Heart left ventricle (tissue), 16 donors: Measurements from ENCODE around the gene PSMA6. TPM values are rescaled to one million over a fixed set of nuclear protein-coding genes. Genes with fewer than 3 reads are reported as not detected.

ENCODE experiments used
- ATAC-seq, 4 donors: fragments of 200-7000 bp; cut with Tn5 transposase; one replicate each; pipeline ENCODE4 v1.9.1; 2020 to 2022; ENCODE audit warnings: moderate library complexity in 4 of 4, mild to moderate bottlenecking in 3 of 4, moderate number of reproducible peaks in 1 of 4
- DNase-seq, 5 donors: peaks; one replicate each; pipeline ENCODE4 v3.0.0-alpha.2; 2020
- H3K27ac ChIP-seq, 12 donors: fragments of 200-600 bp; sonication (generic) in 4 of 12; one replicate each; pipeline versions ENCODE4 v1.5.0 to v1.8.0; 2016 to 2022; ENCODE audit warnings: mild to moderate bottlenecking in 2 of 12
- H3K27me3 ChIP-seq, 9 donors: fragments of 200-600 bp; sonication (generic) in 2 of 9; one replicate each; pipeline versions ENCODE4 v1.5.1 to v1.8.0; 2016 to 2022; ENCODE audit warnings: mild to moderate bottlenecking in 3 of 9
- H3K36me3 ChIP-seq, 9 donors: fragments of 200-600 bp; sonication (generic) in 2 of 9; one replicate each; pipeline versions ENCODE4 v1.5.0 to v1.8.0; 2018 to 2022; ENCODE audit warnings: mild to moderate bottlenecking in 2 of 9
- H3K4me1 ChIP-seq, 12 donors: fragments of 200-600 bp; sonication (generic) in 4 of 12; one replicate each; pipeline versions ENCODE4 v1.5.0 to v1.8.0; 2016 to 2022; ENCODE audit warnings: mild to moderate bottlenecking in 3 of 12
- H3K4me3 ChIP-seq, 12 donors: fragments of 200-600 bp; sonication (generic) in 4 of 12; one replicate each; pipeline versions ENCODE4 v1.5.0 to v1.8.0; 2017 to 2022; ENCODE audit warnings: mild to moderate bottlenecking in 9 of 12, moderate library complexity in 4 of 12
- H3K9me3 ChIP-seq, 12 donors: fragments of 200-600 bp; sonication (generic) in 4 of 12; one replicate each; pipeline versions ENCODE4 v1.5.0 to v1.8.0; 2016 to 2022; ENCODE audit warnings: mild to moderate bottlenecking in 1 of 12
- POLR2A ChIP-seq, 2 donors: fragments of 450-650 bp; IDR thresholded peaks; one replicate each; pipeline ENCODE4 v1.6.1; 2017; ENCODE audit warnings: antibody characterized with exemption in 2 of 2, mild to moderate bottlenecking in 2 of 2, moderate library complexity in 2 of 2
- WGBS, 4 donors: extraction: QIAGEN DNeasy Blood & Tissue Kit in 2 of 4; methylation state at CpG; one replicate each; pipeline versions ENCODE4 v1.1.5 to v1.1.7; 2013 to 2018; 5-methylcytosine and 5-hydroxymethylcytosine counted together
- intact Hi-C, 10 donors: fragments of 100-400 bp; cut with DNase I; formaldehyde crosslinking; loops; one replicate each; pipeline versions ENCODE4 v1.11.1 to v1.14.2; 2022
- polyA plus RNA-seq, 2 donors: library from polyadenylated mRNA; stranded (reverse); fragments of 200-250 nt; gene quantifications; one replicate each; pipeline ENCODE4 v1.2.3, GENCODE V29; 2013
- total RNA-seq, 9 donors: library from RNA; depleted of rRNA in 2 of 9; stranded (reverse); fragments of >200 nt in 2 of 9; fragmentation: NEBNext Ultra II Directional in 3 of 9; extraction: Animal tissue kit (Norgen Biotek cat#: 25700) in 3 of 9; gene quantifications; one replicate each; pipeline versions ENCODE4 v1.1.0 to v1.2.4, GENCODE V29; 2016 to 2023
- TF ChIP-seq, protein P1 (sequence below), 12 donors: fragments of 200-600 bp; sonication (generic) in 4 of 12; IDR thresholded peaks; one replicate each; pipeline versions ENCODE4 v1.5.0 to v1.8.0; 2018 to 2022; ENCODE audit warnings: antibody characterized with exemption in 12 of 12, mild to moderate bottlenecking in 5 of 12
- donor health status: ischemic (EF 13 %, LVEDD 7.1; RV severe dilation, severe dysfunction).
- donor health status: healthy with polysubstance abuse.
- donor health status: DM: no; HTN: yes; CAD: no.
- donor health status: DM: no; HTN: no; CAD: no.
- donor health status: ischemic (EF 25% LVEDD 6.9; RV normal size, moderate dysfunction).
- donor health status: ischemic (EF 25% LVEDD 5.7; RV mildly dilated, moderate dysfunction).
- donor health status: healthy.
- donor health status: DM: yes; HTN: yes; CAD: no.
- donor health status: ischemic (EF 35%, LVEDD 5.7; RV mildly dilated, moderate dysfunction).
- donor health status: nonischemic (EF 11% LVEDD 7.7; RV severe dilation, severe dysfunction).
- donor health status: DM: yes; HTN: yes; CAD: no.
- donor health status: PGD.
- donor health status: ischemic (EF 29% LVEDD 5.4; RV normal size, mild dysfunction).
- donor health status: nonischemic (EF 23%, LVEDD 6.1; RV moderate dilation, normal function).

PSMA6 gene
- total and polyA plus RNA-seq, 11 donors = 123 to 293 (median 176) TPM

DNA sequence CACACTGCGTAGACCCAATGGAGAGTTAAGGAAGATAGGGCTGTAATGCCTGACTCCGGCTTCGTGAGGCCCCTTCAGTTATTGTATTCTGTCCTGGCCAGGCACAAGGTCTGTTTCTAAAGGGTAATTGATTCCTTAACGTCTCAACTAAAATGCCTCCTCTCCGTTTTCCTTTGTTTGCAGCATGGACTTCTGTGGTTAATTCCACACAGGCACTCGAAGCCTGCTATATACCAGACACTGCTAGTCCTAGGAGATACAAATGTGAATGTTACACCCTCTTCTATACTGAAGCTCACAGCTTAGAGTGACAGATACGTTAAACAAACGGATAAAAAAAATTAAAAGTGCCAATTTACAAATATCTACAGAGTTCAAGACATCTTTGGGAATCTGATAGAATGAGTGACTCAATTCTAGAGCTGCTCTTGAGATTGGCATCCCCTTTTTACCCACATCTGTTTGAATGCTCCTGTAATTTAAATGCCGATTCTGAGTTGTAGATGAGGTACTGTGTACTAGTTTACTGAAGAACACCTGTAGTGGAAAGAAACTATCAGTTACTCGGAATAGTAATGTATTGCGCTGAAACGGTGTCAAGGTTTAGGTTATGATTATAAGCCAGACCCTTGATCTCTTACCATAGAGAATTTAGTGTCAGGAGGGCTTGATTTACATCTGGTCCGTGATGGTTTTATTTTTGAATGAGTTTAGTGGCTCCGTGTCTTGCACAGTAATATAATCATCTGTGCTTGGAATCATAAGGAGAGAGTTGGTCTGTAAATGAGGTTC, 784 bp downstream of the PSMA6 start:
- Histone ChIP-seq H3K27ac (peak overlapping the region; percentile 60 to 96 (median 90)), H3K9me3 (no peaks in the 10 kb centered on the region), H3K4me1 (peaks cover 0 to 60% (median 37%) of the 10 kb centered on the region in 12 donors), H3K36me3 (peaks cover 0 to 12% (median 0%) of the 10 kb centered on the region in 9 donors), H3K4me3 (peak overlapping the region; percentile 69 to 97 (median 88)), H3K27me3 (no peaks in the 10 kb centered on the region)
- DNase-seq (no peak), ATAC-seq (peak in 1 of 4 donors; percentile 8)
- WGBS, 4 donors = 5 to 8% (median 7%) methylated on average over 14 of the region's 14 CpGs
- TF ChIP-seq, protein P1, sequence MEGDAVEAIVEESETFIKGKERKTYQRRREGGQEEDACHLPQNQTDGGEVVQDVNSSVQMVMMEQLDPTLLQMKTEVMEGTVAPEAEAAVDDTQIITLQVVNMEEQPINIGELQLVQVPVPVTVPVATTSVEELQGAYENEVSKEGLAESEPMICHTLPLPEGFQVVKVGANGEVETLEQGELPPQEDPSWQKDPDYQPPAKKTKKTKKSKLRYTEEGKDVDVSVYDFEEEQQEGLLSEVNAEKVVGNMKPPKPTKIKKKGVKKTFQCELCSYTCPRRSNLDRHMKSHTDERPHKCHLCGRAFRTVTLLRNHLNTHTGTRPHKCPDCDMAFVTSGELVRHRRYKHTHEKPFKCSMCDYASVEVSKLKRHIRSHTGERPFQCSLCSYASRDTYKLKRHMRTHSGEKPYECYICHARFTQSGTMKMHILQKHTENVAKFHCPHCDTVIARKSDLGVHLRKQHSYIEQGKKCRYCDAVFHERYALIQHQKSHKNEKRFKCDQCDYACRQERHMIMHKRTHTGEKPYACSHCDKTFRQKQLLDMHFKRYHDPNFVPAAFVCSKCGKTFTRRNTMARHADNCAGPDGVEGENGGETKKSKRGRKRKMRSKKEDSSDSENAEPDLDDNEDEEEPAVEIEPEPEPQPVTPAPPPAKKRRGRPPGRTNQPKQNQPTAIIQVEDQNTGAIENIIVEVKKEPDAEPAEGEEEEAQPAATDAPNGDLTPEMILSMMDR (IDR thresholded peaks at IDR 0.05) = no peak
- TF ChIP-seq POLR2A (IDR thresholded peaks at IDR 0.05) = no peak
- intact Hi-C loops = loop anchor here (1.0 to 5.0 kb wide), 8 partner anchors 44 to 114 kb away; partner anchors contain the start of gene NFKBIA (in 6 of the 10)

DNA sequence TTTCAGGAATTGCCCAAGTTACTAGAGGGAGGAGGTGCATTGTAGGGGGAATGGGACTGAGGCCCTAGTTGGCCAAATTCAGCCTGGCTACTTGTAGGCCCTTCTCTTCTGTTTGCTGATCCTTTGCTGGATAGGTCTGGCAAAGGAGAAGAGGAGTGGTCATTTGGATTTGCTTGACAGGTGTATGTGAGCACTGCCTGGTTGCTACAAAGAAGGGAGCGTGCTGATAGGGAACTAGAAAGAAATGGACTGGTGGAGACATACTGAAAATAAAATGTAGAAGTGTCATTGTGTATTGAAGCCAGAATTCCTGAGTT, 3.6 kb downstream of the PSMA6 start:
- TF ChIP-seq, protein P1 (IDR thresholded peaks at IDR 0.05) = no peak
- no peak for TF ChIP-seq POLR2A (IDR thresholded peaks at IDR 0.05)
- DNase-seq (no peak), ATAC-seq (no peak)
- intact Hi-C loops = no loop called here
- Histone ChIP-seq H3K27me3 (no peaks in the 10 kb centered on the region), H3K36me3 (peaks cover 0 to 12% (median 0%) of the 10 kb centered on the region in 9 donors), H3K27ac (peak overlapping the region in 1 of 12 donors; percentile 13), H3K4me3 (peak overlapping the region in 1 of 12 donors; percentile 89), H3K4me1 (peaks cover 7 to 82% (median 43%) of the 10 kb centered on the region in 12 donors), H3K9me3 (no peaks in the 10 kb centered on the region)
- 88 to 94% (median 93%) methylated on average over 1 of the region's 1 CpG for WGBS, 4 donors

DNA sequence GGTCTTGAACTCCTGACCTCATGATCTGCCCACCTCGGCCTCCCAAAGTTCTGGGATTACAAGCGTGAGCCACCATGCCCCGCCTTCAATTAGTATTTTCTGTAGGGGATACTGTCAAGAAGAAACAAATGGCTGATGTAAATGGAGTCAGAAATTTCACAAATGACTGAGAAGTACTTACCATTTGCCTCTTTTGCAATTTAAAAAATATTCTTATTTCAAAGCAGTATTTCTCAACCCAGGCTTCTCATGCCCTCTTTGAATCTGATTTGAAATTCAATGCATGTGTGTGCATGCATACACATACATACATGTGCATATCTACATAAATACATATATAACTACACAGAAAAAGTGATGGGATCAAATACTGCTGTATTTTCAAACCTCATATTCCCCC, 4.4 kb downstream of the PSMA6 start:
- WGBS, 4 donors = 85 to 87% (median 86%) methylated on average over 3 of the region's 3 CpGs
- H3K4me1 ChIP-seq = peaks cover 13 to 90% (median 49%) of the 10 kb centered on the region in 12 donors
- H3K27me3 ChIP-seq = no peaks in the 10 kb centered on the region
- ATAC-seq = no peak
- TF ChIP-seq, protein P1 (IDR thresholded peaks at IDR 0.05) = no peak
- no peak for TF ChIP-seq POLR2A (IDR thresholded peaks at IDR 0.05)
- H3K4me3 ChIP-seq = no peak overlapping the region
- H3K9me3 ChIP-seq = no peaks in the 10 kb centered on the region
- intact Hi-C loops = no loop called here
- H3K36me3 ChIP-seq = peaks cover 0 to 12% (median 0%) of the 10 kb centered on the region in 9 donors
- DNase-seq = no peak
- peak overlapping the region in 1 of 12 donors; percentile 13 for H3K27ac ChIP-seq

DNA sequence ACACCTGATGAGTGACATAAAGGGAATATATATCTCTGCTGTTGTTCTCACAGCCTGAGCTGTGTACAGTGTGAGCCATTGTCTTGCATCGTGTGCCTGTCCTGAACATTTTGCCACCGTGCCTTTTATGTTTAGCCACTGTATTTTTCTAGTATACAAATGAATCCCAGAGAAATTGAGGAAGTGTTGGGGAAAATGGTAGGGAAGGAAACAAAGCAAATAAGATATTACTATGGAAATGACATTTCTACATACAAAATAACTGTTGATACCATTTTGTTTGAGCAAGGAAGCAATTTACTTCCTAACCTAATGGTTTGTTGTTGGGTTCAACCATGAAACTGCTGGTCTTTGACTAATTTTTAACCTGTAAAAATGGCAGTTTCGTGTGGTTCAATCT, 5.5 kb downstream of the PSMA6 start:
- Histone ChIP-seq H3K27ac (peak overlapping the region in 1 of 12 donors; percentile 47), H3K27me3 (no peaks in the 10 kb centered on the region), H3K4me3 (no peak overlapping the region), H3K36me3 (peaks cover 0 to 12% (median 0%) of the 10 kb centered on the region in 9 donors), H3K9me3 (no peaks in the 10 kb centered on the region), H3K4me1 (peaks cover 13 to 100% (median 53%) of the 10 kb centered on the region in 12 donors)
- TF ChIP-seq POLR2A (IDR thresholded peaks at IDR 0.05) = no peak
- TF ChIP-seq, protein P1 (IDR thresholded peaks at IDR 0.05) = no peak
- 87 to 92% (median 90%) methylated on average over 3 of the region's 3 CpGs for WGBS, 4 donors
- intact Hi-C loops = no loop called here
- DNase-seq = no peak
- ATAC-seq = no peak
